Ovary (tissue), 9 donors: Measurements from ENCODE around the gene SZRD1. TPM values are rescaled to one million over a fixed set of nuclear protein-coding genes. Genes with fewer than 3 reads are reported as not detected.

Experiments
- DNase-seq, 5 donors: peaks; one replicate each; pipeline ENCODE4 v3.0.0-alpha.2; 2019 to 2020
- H3K27ac ChIP-seq, 2 donors: fragments of 200-600 bp; one replicate each; pipeline versions ENCODE4 v1.5.1 to v1.8.0; 2019 to 2022
- H3K27me3 ChIP-seq: fragments of 200-600 bp; one replicate; pipeline ENCODE4 v1.8.0; 2022
- H3K36me3 ChIP-seq: fragments of 200-600 bp; sonication (generic); one replicate; pipeline ENCODE4 v1.5.1; 2019
- H3K4me1 ChIP-seq: one replicate; pipeline ENCODE4 v1.8.1; 2013; ENCODE audit warnings: mild to moderate bottlenecking, moderate library complexity; ENCODE audit not compliant: insufficient read depth
- H3K4me3 ChIP-seq: fragments of 200-600 bp; sonication (generic); one replicate; pipeline ENCODE4 v1.5.1; 2017
- H3K9me3 ChIP-seq, 2 donors: fragments of 200-600 bp in 1 of 2; sonication (generic) in 1 of 2; one replicate each; pipeline versions ENCODE4 v1.5.1 to v1.8.1; 2013 to 2019; ENCODE audit warnings: mild to moderate bottlenecking in 1 of 2, moderate library complexity in 1 of 2
- CTCF ChIP-seq, 3 donors: fragments of 450-650 bp in 2 of 3; fragments of 200-600 bp in 1 of 3; IDR thresholded peaks; one replicate each; pipeline versions ENCODE4 v1.5.1 to v1.8.0; 2016 to 2022; ENCODE audit warnings: antibody characterized with exemption in 3 of 3, mild to moderate bottlenecking in 1 of 3
- EP300 ChIP-seq: sonication (generic); formaldehyde crosslinking; IDR thresholded peaks from one replicate; pipeline ENCODE4 v1.6.1; 2017; ENCODE audit warnings: antibody characterized with exemption
- POLR2A ChIP-seq: fragments of 450-650 bp; IDR thresholded peaks from one replicate; pipeline ENCODE4 v1.6.1; 2017; ENCODE audit warnings: antibody characterized with exemption, mild to moderate bottlenecking, moderate library complexity
- WGBS, 3 donors: extraction: QIAGEN DNeasy Blood & Tissue Kit in 1 of 3; methylation state at CpG; one replicate each; pipeline versions ENCODE4 v1.1.5 to v1.1.7; 2013 to 2017; 5-methylcytosine and 5-hydroxymethylcytosine counted together
- intact Hi-C, 4 donors: fragments of 100-400 bp; cut with DNase I; formaldehyde crosslinking; loops; one replicate each; pipeline versions ENCODE4 v1.11.0 to v1.15.1; 2022 to 2023
- polyA plus RNA-seq, 2 donors: library from polyadenylated mRNA; stranded (reverse); fragments of 200-250 nt in 1 of 2; fragments of 350-450 nt in 1 of 2; fragmentation: Illumina TruSeq in 1 of 2; extraction: RNeasy Lipid Tissue Mini Kit (QIAGEN cat#74804) in 1 of 2; gene quantifications; one replicate each; pipeline ENCODE4 v1.2.3, GENCODE V29; 2013 to 2014
- total RNA-seq, 7 donors: library from RNA; depleted of rRNA in 2 of 7; stranded (reverse); fragments of >200 nt in 2 of 7; fragmentation: NEBNext Ultra II Directional in 3 of 7; extraction: Animal tissue kit (Norgen Biotek cat#: 25700) in 3 of 7; gene quantifications; one replicate each; pipeline versions ENCODE4 v1.1.0 to v1.2.4, GENCODE V29; 2016 to 2023
- donor health status: DM: no; HTN: no; CAD: no; lungs with moderate emphysema.
- donor health status: DM: no; HTN: no; CAD: no.
- donor health status: Bipolar disorder and iron deficiency.
- donor health status: DM: yes; HTN: yes; CAD: no.
- donor health status: DM: no; HTN: no; CAD: no.
- donor health status: DM: yes; HTN: yes; CAD: no.

SZRD1 gene
- total and polyA plus RNA-seq, 9 donors: 45.3 to 152 (median 120) TPM

- DNase-seq: no peak
- H3K27me3 ChIP-seq: no peaks in the 10 kb centered on the region
- H3K27ac ChIP-seq: no peak overlapping the region
- H3K36me3 ChIP-seq: no peaks in the 10 kb centered on the region
- H3K4me3 ChIP-seq: no peak overlapping the region
- no peaks in the 10 kb centered on the region for H3K9me3 ChIP-seq
- TF ChIP-seq EP300: no peak
- TF ChIP-seq POLR2A: no peak
- TF ChIP-seq CTCF (IDR thresholded peaks at IDR 0.05): no peak
- WGBS, 3 donors: 78 to 87% (median 81%) methylated on average over 10 of the region's 10 CpGs
- no peaks in the 10 kb centered on the region for H3K4me1 ChIP-seq
- intact Hi-C loops: no loop called here
Observed at GRCh38 chr1:16425125-16426025, 58.3 kb downstream of the SZRD1 start.

- no peaks in the 10 kb centered on the region for H3K4me1 ChIP-seq
- intact Hi-C loops: no loop called here
Observed at GRCh38 chr1:16430606-16431005, 63.6 kb downstream of the SZRD1 start.

GRCh38 chr1:16433030-16433429, 66.0 kb downstream of the SZRD1 start:
- 81 to 82% (median 82%) methylated on average over 9 of the region's 9 CpGs for WGBS, 3 donors
- Histone ChIP-seq H3K27ac (no peak overlapping the region), H3K36me3 (no peaks in the 10 kb centered on the region), H3K27me3 (no peaks in the 10 kb centered on the region), H3K4me1 (no peaks in the 10 kb centered on the region), H3K4me3 (no peak overlapping the region), H3K9me3 (no peaks in the 10 kb centered on the region)
- no peak for DNase-seq
- intact Hi-C loops: no loop called here
- no peak for TF ChIP-seq EP300
- TF ChIP-seq POLR2A: no peak
- no peak for TF ChIP-seq CTCF (IDR thresholded peaks at IDR 0.05)

More at GRCh38 chr1:16430606-16431005, 63.6 kb downstream of the SZRD1 start:
- Histone ChIP-seq H3K27me3 (no peaks in the 10 kb centered on the region), H3K4me3 (no peak overlapping the region), H3K36me3 (no peaks in the 10 kb centered on the region), H3K27ac (no peak overlapping the region), H3K9me3 (no peaks in the 10 kb centered on the region)
- TF ChIP-seq EP300 (no peak), POLR2A (no peak), CTCF (IDR thresholded peaks at IDR 0.05) (no peak)
- no peak for DNase-seq
- 68 to 72% (median 71%) methylated on average over 3 of the region's 3 CpGs for WGBS, 3 donors

- TF ChIP-seq EP300: no peak
- no peak for TF ChIP-seq POLR2A
- no peak for TF ChIP-seq CTCF (IDR thresholded peaks at IDR 0.05)
- Histone ChIP-seq H3K36me3 (no peaks in the 10 kb centered on the region), H3K4me1 (no peaks in the 10 kb centered on the region), H3K4me3 (no peak overlapping the region), H3K9me3 (no peaks in the 10 kb centered on the region), H3K27me3 (no peaks in the 10 kb centered on the region), H3K27ac (no peak overlapping the region)
- intact Hi-C loops: no loop called here
- DNase-seq: no peak
- 92 to 97% (median 94%) methylated on average over 4 of the region's 4 CpGs for WGBS, 3 donors
Observed at GRCh38 chr1:16434007-16434406, 67.0 kb downstream of the SZRD1 start.
